ENCODE measurements around the gene TLE6. TPM values are rescaled to one million over a fixed set of nuclear protein-coding genes. Genes with fewer than 3 reads are reported as not detected.

TLE6 gene
- total and polyA plus RNA-seq, 11 donors: 0.21 to 1.4 (median 0.69) TPM; not detected in 1

- Histone ChIP-seq H3K4me1 (peaks cover 3 to 27% (median 23%) of the 10 kb centered on the region in 12 donors), H3K27me3 (peaks cover 0 to 11% (median 0%) of the 10 kb centered on the region in 9 donors), H3K27ac (peak overlapping the region; percentile 41 to 88 (median 76)), H3K4me3 (peak overlapping the region in 10 of 12 donors; percentile 34 to 55 (median 46)), H3K9me3 (no peaks in the 10 kb centered on the region), H3K36me3 (no peaks in the 10 kb centered on the region)
- 7 to 13% (median 11%) methylated on average over 22 to 24 of the region's 24 CpGs for WGBS, 4 donors
- intact Hi-C loops (cut with DNase I): loop anchor here in 5 of 10 donors (2.0 to 10.0 kb wide), 4 partner anchors 44 to 51 kb away; partner anchors contain the start of gene TLE2 (in 2 of the 5)
- DNase-seq (peak; percentile 67 to 84 (median 83)), ATAC-seq (peak; percentile 24 to 71 (median 59))
- TF ChIP-seq, protein P1, sequence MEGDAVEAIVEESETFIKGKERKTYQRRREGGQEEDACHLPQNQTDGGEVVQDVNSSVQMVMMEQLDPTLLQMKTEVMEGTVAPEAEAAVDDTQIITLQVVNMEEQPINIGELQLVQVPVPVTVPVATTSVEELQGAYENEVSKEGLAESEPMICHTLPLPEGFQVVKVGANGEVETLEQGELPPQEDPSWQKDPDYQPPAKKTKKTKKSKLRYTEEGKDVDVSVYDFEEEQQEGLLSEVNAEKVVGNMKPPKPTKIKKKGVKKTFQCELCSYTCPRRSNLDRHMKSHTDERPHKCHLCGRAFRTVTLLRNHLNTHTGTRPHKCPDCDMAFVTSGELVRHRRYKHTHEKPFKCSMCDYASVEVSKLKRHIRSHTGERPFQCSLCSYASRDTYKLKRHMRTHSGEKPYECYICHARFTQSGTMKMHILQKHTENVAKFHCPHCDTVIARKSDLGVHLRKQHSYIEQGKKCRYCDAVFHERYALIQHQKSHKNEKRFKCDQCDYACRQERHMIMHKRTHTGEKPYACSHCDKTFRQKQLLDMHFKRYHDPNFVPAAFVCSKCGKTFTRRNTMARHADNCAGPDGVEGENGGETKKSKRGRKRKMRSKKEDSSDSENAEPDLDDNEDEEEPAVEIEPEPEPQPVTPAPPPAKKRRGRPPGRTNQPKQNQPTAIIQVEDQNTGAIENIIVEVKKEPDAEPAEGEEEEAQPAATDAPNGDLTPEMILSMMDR (IDR thresholded peaks at IDR 0.05): no peak
- TF ChIP-seq POLR2A (IDR thresholded peaks at IDR 0.05): no peak
Observed at GRCh38 chr19:2983351-2984214, 6.2 kb downstream of the TLE6 start.

DNA sequence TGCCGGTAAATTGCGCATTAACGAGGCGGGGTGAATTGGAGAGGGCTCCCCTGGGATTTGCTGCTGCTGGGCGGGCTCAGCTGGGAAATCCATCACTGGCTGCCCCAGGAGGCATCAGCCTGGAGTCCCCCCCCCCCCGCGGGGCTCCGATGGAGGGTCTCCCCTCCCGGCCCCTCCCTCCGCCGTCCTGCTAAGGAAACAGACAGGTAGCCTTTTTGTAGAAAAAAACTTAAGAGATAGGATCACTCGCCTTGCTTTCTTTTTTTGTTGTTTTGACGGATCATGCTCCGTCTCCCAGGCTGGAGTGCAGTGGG lies 6.8 kb downstream of the TLE6 start:
- ATAC-seq (no peak), DNase-seq (no peak)
- 0 to 1% (median 1%) methylated on average over 4 to 14 of the region's 14 CpGs for WGBS, 4 donors
- Histone ChIP-seq H3K27me3 (peaks cover 0 to 11% (median 0%) of the 10 kb centered on the region in 9 donors), H3K9me3 (no peaks in the 10 kb centered on the region), H3K36me3 (no peaks in the 10 kb centered on the region), H3K4me1 (peaks cover 3 to 27% (median 23%) of the 10 kb centered on the region in 12 donors), H3K27ac (peak overlapping the region in 10 of 12 donors; percentile 41 to 88 (median 78)), H3K4me3 (peak overlapping the region in 10 of 12 donors; percentile 34 to 55 (median 46))
- intact Hi-C loops (cut with DNase I): loop anchor here in 5 of 10 donors (2.0 to 10.0 kb wide), 4 partner anchors 43 to 51 kb away; partner anchors contain the start of gene TLE2 (in 2 of the 5)
- TF ChIP-seq, protein P1 (IDR thresholded peaks at IDR 0.05): no peak
- no peak for TF ChIP-seq POLR2A (IDR thresholded peaks at IDR 0.05)

DNA sequence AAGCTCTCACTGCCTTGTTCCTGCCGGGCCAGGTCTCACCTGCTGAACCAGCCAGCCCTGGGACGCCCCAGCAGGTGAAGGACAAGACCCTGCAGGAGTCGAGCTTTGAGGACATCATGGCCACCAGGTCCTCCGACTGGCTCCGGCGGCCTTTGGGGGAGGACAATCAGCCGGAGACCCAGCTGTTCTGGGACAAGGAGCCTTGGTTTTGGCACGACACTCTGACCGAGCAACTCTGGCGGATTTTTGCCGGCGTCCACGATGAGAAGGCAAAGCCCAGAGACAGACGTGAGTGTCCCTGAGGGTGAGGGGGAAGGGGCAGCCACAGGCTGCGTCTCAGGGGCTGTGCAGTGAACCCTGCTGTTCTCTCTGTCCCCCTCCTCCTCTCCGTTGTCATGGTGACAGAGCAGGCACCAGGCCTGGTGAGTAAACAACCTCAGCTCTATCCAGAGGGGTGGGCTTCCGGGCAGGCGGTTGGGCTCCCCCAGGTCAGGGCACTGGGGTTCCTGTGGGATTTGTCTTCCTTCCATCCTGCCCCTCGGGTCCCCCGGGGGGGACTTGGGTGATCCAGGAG lies 9.7 kb downstream of the TLE6 start:
- no peak for TF ChIP-seq POLR2A (IDR thresholded peaks at IDR 0.05)
- TF ChIP-seq, protein P1 (IDR thresholded peaks at IDR 0.05): no peak

GRCh38 chr19:2987797-2988196 lies 10.4 kb downstream of the TLE6 start:
- H3K27ac ChIP-seq: no peak overlapping the region
- no peaks in the 10 kb centered on the region for H3K36me3 ChIP-seq
- intact Hi-C loops (cut with DNase I): loop anchor here in 3 of 10 donors (5.0 to 10.0 kb wide), 3 partner anchors 35 to 47 kb away; partner anchors contain the start of gene TLE2 (in 1 of the 3)
- peaks cover 0 to 11% (median 0%) of the 10 kb centered on the region in 9 donors for H3K27me3 ChIP-seq
- TF ChIP-seq POLR2A (IDR thresholded peaks at IDR 0.05): no peak
- TF ChIP-seq, protein P1 (IDR thresholded peaks at IDR 0.05): no peak
- WGBS, 4 donors: 78 to 83% (median 79%) methylated on average over 4 to 12 of the region's 12 CpGs
- DNase-seq: no peak
- H3K9me3 ChIP-seq: no peaks in the 10 kb centered on the region
- peaks cover 0 to 20% (median 17%) of the 10 kb centered on the region in 12 donors for H3K4me1 ChIP-seq
- no peak overlapping the region for H3K4me3 ChIP-seq
- ATAC-seq: no peak

More for the DNA sequence above, 9.7 kb downstream of the TLE6 start:
- no peak for DNase-seq
- WGBS, 4 donors: 40 to 50% (median 46%) methylated on average over 15 to 20 of the region's 20 CpGs
- intact Hi-C loops (cut with DNase I): loop anchor here in 3 of 10 donors (5.0 to 10.0 kb wide), 3 partner anchors 35 to 48 kb away; partner anchors contain the start of gene TLE2 (in 1 of the 3)
- Histone ChIP-seq H3K27me3 (peaks cover 0 to 11% (median 0%) of the 10 kb centered on the region in 9 donors), H3K36me3 (no peaks in the 10 kb centered on the region), H3K4me3 (no peak overlapping the region), H3K9me3 (no peaks in the 10 kb centered on the region), H3K27ac (no peak overlapping the region), H3K4me1 (peaks cover 3 to 25% (median 22%) of the 10 kb centered on the region in 12 donors)
- ATAC-seq: no peak
